ENCODE data around the gene NUBP1.
"Not testable (repeated sequence)": the region's sequence is repeated elsewhere in the genome, so short reads cannot be mapped to it uniquely, and the experiment has no call there.

The NUBP1 gene

GRCh38 chr16:10750793-10751192 lies 7.2 kb downstream of the NUBP1 start:
- DNase-seq (ENCODE audit: extremely low read depth in 1 of 2, low read depth in 1 of 2), result no peak

GRCh38 chr16:10751291-10751697 lies 7.7 kb downstream of the NUBP1 start:
- DNase-seq (ENCODE audit: extremely low read depth in 1 of 2, low read depth in 1 of 2), result peak in 1 of 2 donors; percentile 39

GRCh38 chr16:10752843-10753523 lies 9.3 kb downstream of the NUBP1 start:
- no peak for DNase-seq (ENCODE audit: extremely low read depth in 1 of 2, low read depth in 1 of 2)

- no peak for DNase-seq (ENCODE audit: extremely low read depth in 1 of 2, low read depth in 1 of 2)
Observed at GRCh38 chr16:10753670-10754069, 10.0 kb downstream of the NUBP1 start.

- no peak for DNase-seq (ENCODE audit: extremely low read depth in 1 of 2, low read depth in 1 of 2)
Observed at GRCh38 chr16:10754941-10755340, 11.3 kb downstream of the NUBP1 start.

- no peak for DNase-seq (ENCODE audit: extremely low read depth in 1 of 2, low read depth in 1 of 2)
Observed at GRCh38 chr16:10756574-10756973, 12.9 kb downstream of the NUBP1 start.

GRCh38 chr16:10760858-10761257 lies 17.2 kb downstream of the NUBP1 start:
- no peak for DNase-seq (ENCODE audit: extremely low read depth in 1 of 2, low read depth in 1 of 2)

- DNase-seq (ENCODE audit: extremely low read depth in 1 of 2, low read depth in 1 of 2), result no peak
Observed at GRCh38 chr16:10761373-10761772, 17.7 kb downstream of the NUBP1 start.

- no peak for DNase-seq (ENCODE audit: extremely low read depth in 1 of 2, low read depth in 1 of 2)
Observed at GRCh38 chr16:10762336-10763016, 18.8 kb downstream of the NUBP1 start.

GRCh38 chr16:10763456-10763855 lies 19.8 kb downstream of the NUBP1 start:
- DNase-seq (ENCODE audit: extremely low read depth in 1 of 2, low read depth in 1 of 2), result no peak

- no peak for DNase-seq (ENCODE audit: extremely low read depth in 1 of 2, low read depth in 1 of 2)
Observed at GRCh38 chr16:10765772-10766171, 22.1 kb downstream of the NUBP1 start.

GRCh38 chr16:10767127-10767526 lies 23.5 kb downstream of the NUBP1 start:
- DNase-seq (ENCODE audit: extremely low read depth in 1 of 2, low read depth in 1 of 2), result no peak

- DNase-seq (ENCODE audit: extremely low read depth in 1 of 2, low read depth in 1 of 2), result no peak
Observed at GRCh38 chr16:10769381-10769780, 25.7 kb downstream of the NUBP1 start.

- DNase-seq (ENCODE audit: extremely low read depth in 1 of 2, low read depth in 1 of 2), result no peak
Observed at GRCh38 chr16:10770907-10771306, 27.3 kb downstream of the NUBP1 start.

- DNase-seq (ENCODE audit: extremely low read depth in 1 of 2, low read depth in 1 of 2), result no peak
Observed at GRCh38 chr16:10776280-10776679, 32.6 kb downstream of the NUBP1 start.

GRCh38 chr16:10776923-10777322 lies 33.3 kb downstream of the NUBP1 start:
- not testable (repeated sequence) for DNase-seq (ENCODE audit: extremely low read depth in 1 of 2, low read depth in 1 of 2)

GRCh38 chr16:10777356-10777755 lies 33.7 kb downstream of the NUBP1 start:
- no peak for DNase-seq (ENCODE audit: extremely low read depth in 1 of 2, low read depth in 1 of 2)

- DNase-seq (ENCODE audit: extremely low read depth in 1 of 2, low read depth in 1 of 2), result not testable (repeated sequence)
Observed at GRCh38 chr16:10779908-10780307, 36.3 kb downstream of the NUBP1 start.

- no peak for DNase-seq (ENCODE audit: extremely low read depth in 1 of 2, low read depth in 1 of 2)
Observed at GRCh38 chr16:10780628-10781027, 37.0 kb downstream of the NUBP1 start.

GRCh38 chr16:10782628-10783027 lies 39.0 kb downstream of the NUBP1 start:
- no peak for DNase-seq (ENCODE audit: extremely low read depth in 1 of 2, low read depth in 1 of 2)

GRCh38 chr16:10787304-10787703 lies 43.7 kb downstream of the NUBP1 start:
- no peak for DNase-seq (ENCODE audit: extremely low read depth in 1 of 2, low read depth in 1 of 2)

- DNase-seq (ENCODE audit: extremely low read depth in 1 of 2, low read depth in 1 of 2), result not testable (repeated sequence)
Observed at GRCh38 chr16:10788630-10789029, 45.0 kb downstream of the NUBP1 start.

GRCh38 chr16:10791048-10791447 lies 47.4 kb downstream of the NUBP1 start:
- no peak for DNase-seq (ENCODE audit: extremely low read depth in 1 of 2, low read depth in 1 of 2)

All from stimulated activated CD8-positive, alpha-beta memory T cell treated with anti-CD3 and anti-CD28 coated beads, Interleukin-7, amount 100 ng/mL, for 48 hours (primary cell).